DMS53 (cell line): ENCODE measurements around the gene CCL21.
"Not testable (repeated sequence)": the region's sequence is repeated elsewhere in the genome, so short reads cannot be mapped to it uniquely, and the experiment has no call there.

ENCODE experiments used
- DNase-seq: peaks from one replicate; lab custom pipeline; 2025; lab: John Stamatoyannopoulos, UW

Gene CCL21, protein sequence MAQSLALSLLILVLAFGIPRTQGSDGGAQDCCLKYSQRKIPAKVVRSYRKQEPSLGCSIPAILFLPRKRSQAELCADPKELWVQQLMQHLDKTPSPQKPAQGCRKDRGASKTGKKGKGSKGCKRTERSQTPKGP

GRCh38 chr9:34710023-34710422, at the start of gene CCL21:
CCL21 (minus strand) TSS chr9:34710136; CDS start chr9:34710066, 70 bp downstream.
- DNase-seq: no peak

DNA sequence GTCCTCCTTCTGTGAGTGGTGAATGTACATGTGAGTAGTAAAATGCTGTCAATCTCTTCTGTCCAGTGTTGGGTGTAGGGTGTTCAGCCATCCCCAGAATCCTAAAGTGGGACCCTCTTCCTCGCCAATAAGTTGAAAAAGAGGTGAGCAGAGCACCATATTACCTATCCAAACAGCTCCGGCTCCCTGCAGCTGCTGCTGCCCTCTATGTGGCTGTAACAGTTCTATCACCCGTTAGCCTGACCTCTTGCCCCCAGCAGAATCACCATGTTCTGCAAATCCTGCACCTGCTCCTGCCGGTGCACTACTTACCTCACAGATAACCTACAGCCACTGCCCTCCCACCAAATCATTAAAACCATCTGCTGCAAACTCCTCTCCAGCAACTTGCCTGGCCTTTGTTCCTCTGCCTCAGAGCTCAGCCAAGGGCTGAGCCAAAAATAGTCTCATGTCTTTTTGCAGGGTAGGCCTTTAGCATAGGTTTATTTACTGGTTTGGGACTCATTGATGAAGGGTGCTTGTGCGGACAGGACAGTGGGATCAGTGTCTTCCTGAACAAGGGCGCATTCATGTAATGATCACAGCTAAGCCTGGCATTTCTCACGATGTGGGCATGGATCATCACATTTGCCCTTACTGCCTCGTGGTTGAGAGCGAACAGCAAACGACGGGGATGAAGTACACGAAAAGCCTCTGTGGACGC, 49.6 kb upstream of the CCL21 start:
- peak; percentile 2 for DNase-seq

- not testable (repeated sequence) for DNase-seq
Measured at GRCh38 chr9:34750320-34750719, 40.4 kb upstream of the CCL21 start.

- no peak for DNase-seq
Measured at GRCh38 chr9:34746526-34746925, 36.6 kb upstream of the CCL21 start.

DNA sequence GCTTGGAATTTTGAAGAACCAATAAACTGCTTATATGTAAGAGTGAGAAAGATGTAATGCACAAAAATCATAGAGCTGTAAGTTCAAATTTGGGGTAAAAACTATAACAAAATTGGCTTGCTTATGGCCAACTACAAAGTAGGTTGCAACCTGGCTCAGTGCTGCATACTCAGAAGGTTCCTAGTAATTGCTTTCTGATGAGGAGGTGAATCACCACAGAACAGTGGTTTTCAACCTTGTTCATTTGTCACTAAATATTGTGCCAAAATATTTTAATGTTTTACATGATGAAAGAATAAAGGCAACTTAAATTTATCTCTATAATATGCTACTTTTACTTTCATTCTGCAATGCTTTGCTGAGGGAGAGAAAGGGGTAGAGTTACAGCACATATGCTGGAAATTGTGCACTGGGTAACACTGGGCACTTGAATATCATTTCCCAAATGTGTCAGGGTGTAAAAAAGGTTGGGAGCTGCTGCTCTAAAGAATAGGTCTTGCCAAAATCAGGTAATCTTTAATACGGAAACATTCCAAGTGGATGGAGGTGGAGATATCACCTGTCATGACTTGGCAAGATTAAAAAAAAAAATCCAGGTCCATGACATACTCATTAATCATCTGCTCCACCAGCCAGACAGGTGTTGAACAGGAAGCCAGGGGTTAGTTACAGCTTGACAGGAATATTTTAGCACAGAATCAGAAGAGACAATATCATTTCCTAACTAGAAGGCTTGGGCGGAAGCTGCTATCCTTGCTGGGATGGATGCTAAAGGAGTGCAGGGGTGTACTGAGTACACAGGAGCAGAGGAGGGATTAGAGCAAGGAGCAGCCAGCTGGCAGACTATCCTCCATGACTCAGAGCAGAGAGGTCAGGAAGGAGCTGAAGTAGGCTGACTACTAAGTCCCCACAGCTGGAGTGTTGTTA, 34.6 kb upstream of the CCL21 start:
- peak; percentile 90 for DNase-seq

DNA sequence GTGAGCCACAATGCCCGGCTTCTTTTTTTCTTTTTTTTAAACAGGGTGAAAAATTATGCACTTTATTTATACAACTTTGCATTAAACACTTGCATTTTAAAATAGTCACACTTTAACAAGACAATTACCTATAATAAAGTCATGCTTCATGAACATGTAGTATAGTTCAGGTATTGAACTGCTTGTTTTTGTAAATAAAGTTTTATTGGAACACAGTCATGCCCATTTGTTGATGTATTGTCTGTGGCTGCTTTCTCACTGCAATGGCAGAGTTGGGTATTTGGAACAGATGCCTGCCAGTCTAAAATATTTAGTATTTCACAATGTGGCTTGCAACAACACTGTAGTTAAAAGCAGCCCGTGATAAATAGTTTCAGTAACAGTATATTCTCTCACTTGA, 32.8 kb upstream of the CCL21 start:
- no peak for DNase-seq

- peak; percentile 79 for DNase-seq
Measured at GRCh38 chr9:34741628-34742027, 31.7 kb upstream of the CCL21 start.

- DNase-seq: not testable (repeated sequence)
Measured at GRCh38 chr9:34740176-34740575, 30.2 kb upstream of the CCL21 start.

- no peak for DNase-seq
Measured at GRCh38 chr9:34737677-34738260, 27.8 kb upstream of the CCL21 start.

GRCh38 chr9:34734720-34735119, 24.8 kb upstream of the CCL21 start:
- no peak for DNase-seq

GRCh38 chr9:34732886-34733285, 22.9 kb upstream of the CCL21 start:
- no peak for DNase-seq

DNA sequence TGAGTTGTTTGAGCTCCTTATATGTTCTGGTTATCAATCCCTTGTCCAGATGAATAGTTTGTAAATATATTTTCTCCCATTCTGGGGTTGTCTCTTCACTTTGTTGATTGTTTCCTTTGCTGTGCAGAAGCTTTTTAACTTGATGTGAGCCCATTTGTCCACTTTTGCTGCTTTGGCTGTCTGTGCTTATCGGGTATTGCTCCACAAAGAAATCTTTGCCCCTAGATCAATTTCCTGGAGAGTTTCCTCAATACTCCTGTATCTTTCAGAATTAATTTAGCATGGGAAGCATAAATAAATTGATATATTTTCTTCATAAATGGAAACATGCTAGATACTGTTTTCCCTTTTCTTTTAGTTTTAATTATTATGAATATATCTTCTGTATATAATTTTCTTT, 22.5 kb upstream of the CCL21 start:
- DNase-seq: no peak

- DNase-seq: no peak
Measured at GRCh38 chr9:34723141-34723540, 13.2 kb upstream of the CCL21 start.

- not testable (repeated sequence) for DNase-seq
Measured at GRCh38 chr9:34719769-34720025, 9.8 kb upstream of the CCL21 start.

DNA sequence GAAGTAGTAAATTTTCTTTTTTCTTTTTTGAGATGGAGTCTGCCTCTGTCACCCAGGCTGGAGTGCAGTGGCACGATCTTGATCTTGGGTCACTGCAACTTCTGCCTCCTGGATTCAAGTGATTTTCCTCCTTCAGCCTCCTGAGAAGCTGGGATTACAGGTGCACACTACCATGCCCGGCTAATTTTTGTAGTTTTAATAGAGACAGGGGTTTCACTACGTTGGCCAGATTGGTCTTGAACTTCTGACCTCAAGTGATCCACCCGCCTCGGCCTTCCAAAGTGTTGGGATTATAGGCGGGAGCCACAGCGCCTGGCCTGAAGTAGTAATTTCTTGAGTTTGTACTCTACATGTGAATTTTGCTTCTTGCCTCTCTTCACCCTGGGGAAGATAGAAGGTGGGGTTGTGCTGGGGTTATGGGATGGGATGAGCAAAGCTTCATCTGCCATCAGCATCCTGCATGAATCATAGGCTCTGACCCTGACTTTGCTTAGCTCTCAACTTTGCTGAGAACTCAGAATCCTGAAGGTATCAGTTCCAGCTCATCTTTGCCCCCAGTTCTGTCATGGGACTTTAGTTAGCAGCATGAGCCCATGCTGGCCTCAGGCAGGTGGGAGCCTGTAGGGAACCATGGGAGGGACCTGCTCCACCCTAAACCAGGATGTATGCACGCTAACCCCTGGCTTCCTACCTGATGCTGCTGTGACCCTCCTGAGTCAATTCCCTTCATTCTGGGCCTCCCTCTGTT, 9.3 kb upstream of the CCL21 start:
- DNase-seq: no peak

- peak; percentile 29 for DNase-seq
Measured at GRCh38 chr9:34717996-34718614, 8.2 kb upstream of the CCL21 start.

DNA sequence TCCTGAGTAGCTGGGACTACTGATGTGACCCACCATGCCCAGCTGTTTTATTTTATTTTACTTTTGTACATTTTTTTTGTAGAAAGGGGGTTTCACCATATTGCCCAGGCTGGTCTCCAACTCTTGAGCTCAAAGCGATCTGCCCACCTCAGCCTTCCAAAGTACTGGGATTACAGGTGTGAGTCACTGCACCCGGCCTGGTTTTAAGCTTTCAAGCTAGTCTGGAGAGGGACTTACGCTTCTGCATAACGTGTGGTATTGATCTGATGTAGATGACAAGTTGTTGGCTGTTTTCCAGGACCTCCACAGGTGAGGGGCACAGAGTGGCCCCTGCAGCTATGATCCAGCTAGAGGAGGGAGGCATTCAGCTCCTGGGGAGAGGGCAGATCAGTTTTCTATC, 6.8 kb upstream of the CCL21 start:
- DNase-seq: no peak

DNA sequence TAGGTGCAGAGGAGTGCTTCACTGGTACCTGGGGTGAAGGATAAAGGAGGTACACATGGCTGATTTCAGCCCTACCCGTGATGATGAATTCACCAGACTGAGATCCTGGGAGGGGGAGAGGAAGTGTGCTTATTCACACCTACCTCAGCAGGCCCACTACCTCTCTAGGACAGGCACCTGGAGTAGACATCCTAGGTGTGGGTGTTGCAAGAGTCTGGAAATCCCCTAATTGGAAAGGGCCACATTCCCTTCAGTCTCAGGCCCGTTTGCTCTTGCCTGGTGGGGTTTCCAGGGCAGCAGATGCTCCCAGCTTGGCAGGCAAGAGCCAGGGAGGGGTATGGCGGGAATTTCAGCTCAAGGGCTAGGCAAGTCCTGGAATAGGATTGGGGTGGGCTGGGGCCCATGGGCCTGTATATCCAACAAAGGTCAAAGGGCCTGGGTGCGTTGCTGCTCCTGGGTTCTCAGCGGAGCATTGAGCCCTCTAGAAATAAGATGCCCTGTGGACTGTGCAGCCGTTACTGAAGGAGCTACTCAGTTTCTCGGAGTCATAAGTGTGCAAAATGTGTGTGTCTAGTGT, 5.8 kb upstream of the CCL21 start:
- peak; percentile 8 for DNase-seq

DNA sequence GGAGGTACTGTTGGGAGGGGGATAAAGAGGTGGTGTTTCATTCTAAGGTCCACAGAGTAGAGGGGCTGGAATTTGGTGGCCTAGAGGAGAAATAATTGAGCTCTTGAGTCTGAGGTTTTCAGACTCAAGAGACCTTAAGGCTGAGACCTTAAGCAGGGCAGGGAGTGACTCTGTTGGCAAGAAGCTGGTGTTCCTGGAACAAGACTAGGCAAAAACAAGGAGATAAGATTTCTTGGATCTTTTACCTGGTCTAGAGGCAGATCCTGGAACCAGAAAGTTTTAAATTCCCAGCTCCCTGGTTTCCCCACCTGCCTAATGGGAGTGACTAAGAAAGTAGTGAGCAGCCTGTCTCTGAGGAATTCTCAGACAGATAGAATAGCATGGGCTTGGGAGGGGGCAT, 4.1 kb upstream of the CCL21 start:
- no peak for DNase-seq

DNA sequence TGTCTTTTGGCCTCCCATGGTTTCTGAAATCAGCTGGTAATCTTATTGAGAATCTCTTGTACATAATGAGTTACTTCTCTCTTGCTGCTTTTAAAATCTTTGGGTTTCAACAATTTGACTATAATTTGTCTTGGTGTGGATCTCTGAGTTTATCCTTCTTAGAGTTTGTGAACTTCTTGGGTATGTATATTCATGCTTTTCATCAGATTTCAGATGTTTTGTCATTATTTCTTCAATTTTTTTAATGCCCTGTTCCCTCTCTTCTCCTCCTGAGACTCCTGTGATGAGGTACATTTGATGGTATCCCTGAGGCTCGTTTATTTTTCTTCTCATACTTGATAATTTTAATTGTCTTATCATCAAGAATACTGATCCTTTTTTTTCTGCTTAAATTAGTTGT, 2.2 kb upstream of the CCL21 start:
- DNase-seq: no peak
